Stimulated activated CD4-positive, alpha-beta T cell treated with anti-CD3 and anti-CD28 coated beads, Interleukin-15, amount 100 ng/mL, for 24 hours (primary cell): ENCODE results near the gene CDC34.

Source experiments
- DNase-seq: peaks from one replicate; pipeline ENCODE4 v3.0.0-alpha.2; 2020

CDC34 gene

GRCh38 chr19:543910-544608 is 12.5 kb downstream of the CDC34 start, which contains the start of gene GZMM:
Gene GZMM, plus strand, starts transcription at chr19:544053. Its CDS starts 19 bp downstream, at chr19:544072.
- DNase-seq: peak; percentile 81

GRCh38 chr19:547117-547516 is 15.6 kb downstream of the CDC34 start:
- no peak for DNase-seq

- DNase-seq: no peak
These were observed 16.5 kb downstream of the CDC34 start for GRCh38 chr19:547836-548720.

- DNase-seq: no peak
These were observed 17.6 kb downstream of the CDC34 start for GRCh38 chr19:548886-549830.

- DNase-seq: no peak
These were observed 23.3 kb downstream of the CDC34 start for GRCh38 chr19:554817-555216.

GRCh38 chr19:555474-555808 is 23.9 kb downstream of the CDC34 start:
- DNase-seq: no peak

GRCh38 chr19:556611-557382 is 25.2 kb downstream of the CDC34 start:
- no peak for DNase-seq

- no peak for DNase-seq
These were observed 27.3 kb downstream of the CDC34 start for GRCh38 chr19:558770-559439.

- no peak for DNase-seq
These were observed 28.6 kb downstream of the CDC34 start for GRCh38 chr19:560121-560520.

GRCh38 chr19:566403-566802 is 34.8 kb downstream of the CDC34 start:
- no peak for DNase-seq

- no peak for DNase-seq
These were observed 35.3 kb downstream of the CDC34 start for GRCh38 chr19:566844-567243.

- no peak for DNase-seq
These were observed 35.8 kb downstream of the CDC34 start for GRCh38 chr19:567296-567900.

- DNase-seq: no peak
These were observed 38.7 kb downstream of the CDC34 start for GRCh38 chr19:570251-570686.

- peak; percentile 68 for DNase-seq
These were observed 39.5 kb downstream of the CDC34 start for GRCh38 chr19:570937-571565.

GRCh38 chr19:571566-571974 is 40.0 kb downstream of the CDC34 start:
- DNase-seq: no peak

GRCh38 chr19:572140-572742 is 40.7 kb downstream of the CDC34 start, which contains the start of gene BSG:
Gene BSG, plus strand, starts transcription at chr19:572596. Its CDS starts 39 bp downstream, at chr19:572635.
- peak; percentile 99 for DNase-seq

- no peak for DNase-seq
These were observed 41.4 kb downstream of the CDC34 start for GRCh38 chr19:572743-573518.

GRCh38 chr19:573519-573825 is 41.9 kb downstream of the CDC34 start:
- no peak for DNase-seq
